Breast epithelium (tissue), 3 donors: ENCODE measurements around the gene NPB.

Source experiments
- CTCF ChIP-seq, 3 donors: fragments of 450-650 bp; IDR thresholded peaks; one replicate each; pipeline ENCODE4 v1.5.1; 2016 to 2017; ENCODE audit warnings: antibody characterized with exemption in 3 of 3, mild to moderate bottlenecking in 3 of 3, moderate library complexity in 3 of 3
- POLR2A ChIP-seq: fragments of 450-650 bp; IDR thresholded peaks from one replicate; pipeline ENCODE4 v1.6.1; 2016; ENCODE audit warnings: antibody characterized with exemption, mild to moderate bottlenecking, moderate library complexity
- POLR2AphosphoS5 ChIP-seq, 3 donors: sonication (generic); formaldehyde crosslinking; IDR thresholded peaks; one replicate each; pipeline ENCODE4 v1.6.1; 2017; ENCODE audit warnings: antibody characterized with exemption in 3 of 3

DNA sequence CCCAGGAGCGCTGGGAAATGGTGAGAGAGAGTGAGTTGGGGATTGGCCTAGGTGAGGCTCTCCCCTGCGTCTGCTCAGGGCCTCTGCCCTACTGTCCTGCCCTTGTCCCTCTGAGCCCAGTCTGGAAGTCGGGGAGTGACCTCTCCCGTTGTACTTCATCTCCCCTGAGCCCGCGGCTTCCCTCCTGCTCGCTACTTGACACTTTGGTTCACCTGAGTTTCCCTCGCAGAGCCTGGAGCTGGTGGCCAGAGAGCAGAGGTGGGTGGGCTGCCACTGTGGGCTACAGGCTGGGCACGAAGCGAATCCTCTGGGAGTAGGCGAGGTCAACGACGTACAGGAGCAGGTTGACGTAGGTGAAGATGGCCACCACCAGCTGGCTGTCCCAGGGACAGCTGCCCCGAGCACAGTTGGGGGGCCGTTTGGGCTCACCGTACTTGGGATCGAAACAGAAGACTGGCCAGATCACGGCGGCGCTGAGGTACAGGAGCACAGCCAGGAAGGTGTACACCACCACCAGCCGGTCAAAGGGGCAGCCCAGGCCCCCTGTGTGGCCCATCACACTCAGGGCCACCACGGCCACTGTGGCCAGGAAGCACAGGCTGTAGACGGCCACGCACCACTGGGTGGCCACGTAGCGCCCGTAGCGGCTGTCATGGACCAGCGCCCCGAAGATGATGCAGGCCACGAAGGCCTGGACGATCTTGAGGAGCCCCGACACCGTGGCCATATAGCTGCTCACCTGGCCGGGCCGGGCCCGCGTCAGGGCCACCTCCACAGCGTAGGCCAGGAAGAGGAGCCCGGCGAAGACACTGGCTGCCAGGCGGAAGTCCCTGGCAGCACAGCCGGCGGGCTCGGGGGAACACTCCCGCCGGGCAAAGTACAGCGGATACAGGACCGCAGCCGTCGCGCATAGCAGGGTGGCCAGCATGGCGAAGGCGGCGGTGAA is 38.8 kb downstream of the NPB start:
- TF ChIP-seq POLR2A (no peak), CTCF (IDR thresholded peaks at IDR 0.05) (no peak), POLR2AphosphoS5 (IDR thresholded peaks at IDR 0.05) (no peak)
